Esophagus squamous epithelium (tissue), 4 donors: ENCODE measurements around the gene GGT5.
A peak's percentile ranks its signal among the peaks of the same experiment; 100 is the strongest.

Experiments
- CTCF ChIP-seq, 6 experiments: fragments of 450-650 bp in 4 of 6; fragments of 200-600 bp in 2 of 6; sonication (generic) in 2 of 6; IDR thresholded peaks; one replicate each; pipeline ENCODE4 v1.5.1; 2016 to 2019; ENCODE audit warnings: antibody characterized with exemption in 6 of 6, mild to moderate bottlenecking in 4 of 6, moderate library complexity in 4 of 6
- POLR2A ChIP-seq, 4 donors: fragments of 450-650 bp; IDR thresholded peaks; one replicate each; pipeline ENCODE4 v1.6.1; 2017; ENCODE audit warnings: antibody characterized with exemption in 4 of 4, mild to moderate bottlenecking in 4 of 4, moderate library complexity in 3 of 4

- TF ChIP-seq CTCF (IDR thresholded peaks at IDR 0.05) (peak in 2 of 6 experiments; percentile 8 to 14), POLR2A (IDR thresholded peaks at IDR 0.05) (no peak)
These were observed 66.1 kb downstream of the GGT5 start for GRCh38 chr22:24178502-24179440.
